Measurements from ENCODE around the gene KLHDC10.
"Not testable (repeated sequence)": the region's sequence is repeated elsewhere in the genome, so short reads cannot be mapped to it uniquely, and the experiment has no call there.

KLHDC10 gene

DNA sequence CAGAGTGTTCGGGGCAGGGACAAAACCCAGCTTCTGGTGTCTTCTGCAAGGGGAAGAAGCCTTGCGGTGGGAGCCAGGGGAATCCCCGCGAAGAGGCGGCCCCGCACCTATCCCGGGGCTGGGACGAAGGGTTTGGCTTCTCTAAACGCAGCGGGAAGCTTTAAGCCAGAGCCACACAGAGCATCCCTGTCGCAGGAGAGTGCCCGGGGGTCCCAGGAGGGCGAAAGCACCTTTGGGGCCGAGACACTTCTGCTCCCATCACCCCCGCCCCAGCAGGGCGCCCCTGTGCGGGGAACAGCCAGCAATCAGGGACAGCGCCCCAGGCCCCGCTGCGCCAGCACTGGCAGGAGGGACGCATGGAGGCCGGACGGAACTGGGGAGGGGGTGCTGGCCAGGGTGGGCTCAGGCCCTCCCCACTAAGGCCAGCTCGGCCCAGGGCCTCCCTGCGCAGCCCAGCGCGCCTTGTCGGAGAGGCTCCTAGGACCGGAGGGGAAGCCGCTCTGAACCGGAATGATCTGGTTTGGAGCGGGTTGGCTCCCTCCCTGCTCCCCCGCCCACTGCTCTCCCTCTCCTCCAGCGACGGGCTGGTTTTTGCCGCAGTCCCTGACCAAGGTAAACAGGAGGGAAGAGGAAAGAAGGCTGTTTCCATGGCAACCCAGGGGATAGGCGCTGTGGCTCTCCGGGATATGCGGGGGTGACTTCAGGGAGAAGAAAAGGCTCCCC, 71.0 kb downstream of the KLHDC10 start:
- DNase-seq (ENCODE audit: low read depth in 2 of 2): no peak

DNA sequence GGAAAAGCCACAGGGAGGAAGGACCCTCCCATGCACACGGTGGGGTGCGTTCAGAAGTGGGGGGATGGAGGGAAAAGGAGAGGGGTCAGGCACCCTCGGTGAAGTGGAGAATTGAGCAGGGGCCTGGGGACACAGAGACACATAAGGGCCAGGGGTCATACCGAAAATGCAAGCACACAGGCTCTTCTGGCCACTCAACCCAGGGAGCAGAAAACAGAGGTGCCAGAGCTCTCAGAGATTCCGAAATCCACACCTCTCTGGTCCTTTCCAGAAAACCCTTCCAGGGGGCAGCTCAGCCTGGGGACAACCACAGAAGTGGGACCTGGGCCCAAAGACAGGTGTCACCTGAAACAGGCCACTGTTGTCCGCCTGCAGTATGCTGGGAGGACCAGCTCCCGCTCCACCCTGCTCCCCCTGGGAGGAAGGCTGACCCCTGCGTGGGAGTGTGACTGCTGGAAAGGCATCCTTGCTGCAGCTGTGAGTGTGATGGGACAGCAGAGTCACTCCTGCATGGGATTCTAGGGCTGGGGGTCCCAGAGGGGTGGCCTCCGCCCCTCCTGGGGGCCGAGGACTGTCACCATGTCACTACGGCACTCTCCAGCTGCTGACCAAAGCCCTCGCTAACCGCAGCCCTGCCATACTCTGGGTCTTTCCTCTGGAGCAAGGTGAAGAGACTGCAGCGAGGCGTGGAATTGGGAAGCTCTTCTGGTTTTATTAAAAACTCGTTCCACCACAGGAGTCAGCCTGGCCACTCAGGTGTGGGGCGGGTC, 71.7 kb downstream of the KLHDC10 start:
- DNase-seq (ENCODE audit: low read depth in 2 of 2): no peak

DNA sequence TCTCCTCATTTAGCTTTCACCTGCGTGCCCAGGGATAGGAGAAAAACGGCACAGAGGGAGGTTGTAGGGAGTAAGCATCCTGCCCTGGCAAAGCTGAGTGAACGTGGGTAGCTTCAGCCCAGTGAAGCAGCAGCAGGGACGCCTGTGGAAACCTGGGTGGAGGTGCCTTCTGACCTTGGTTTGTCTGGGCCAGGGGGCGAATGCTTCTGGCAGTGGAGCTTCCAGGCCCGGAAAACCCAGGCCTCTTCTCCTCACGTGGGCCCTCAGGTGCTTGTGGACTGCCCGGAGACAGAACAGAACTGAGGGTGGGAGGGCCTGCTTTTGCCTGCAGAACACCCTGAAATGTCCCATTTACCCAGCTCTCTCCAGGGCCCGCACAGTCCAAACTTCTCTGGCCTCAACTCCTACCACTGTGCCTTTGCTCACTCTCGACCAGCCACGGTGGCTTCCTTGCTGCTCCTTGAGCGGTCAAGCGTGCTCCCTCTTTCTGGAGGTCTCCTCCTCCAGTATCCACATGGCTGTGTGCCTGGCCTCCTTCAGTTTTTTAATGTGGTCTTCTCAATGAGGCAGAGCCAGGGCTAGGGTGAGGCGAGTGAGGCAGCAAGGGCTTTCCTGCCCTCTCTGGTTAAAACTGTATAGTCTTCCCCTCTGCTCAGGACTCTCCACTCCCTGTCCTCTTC, 72.5 kb downstream of the KLHDC10 start:
- no peak for DNase-seq (ENCODE audit: low read depth in 2 of 2)

DNA sequence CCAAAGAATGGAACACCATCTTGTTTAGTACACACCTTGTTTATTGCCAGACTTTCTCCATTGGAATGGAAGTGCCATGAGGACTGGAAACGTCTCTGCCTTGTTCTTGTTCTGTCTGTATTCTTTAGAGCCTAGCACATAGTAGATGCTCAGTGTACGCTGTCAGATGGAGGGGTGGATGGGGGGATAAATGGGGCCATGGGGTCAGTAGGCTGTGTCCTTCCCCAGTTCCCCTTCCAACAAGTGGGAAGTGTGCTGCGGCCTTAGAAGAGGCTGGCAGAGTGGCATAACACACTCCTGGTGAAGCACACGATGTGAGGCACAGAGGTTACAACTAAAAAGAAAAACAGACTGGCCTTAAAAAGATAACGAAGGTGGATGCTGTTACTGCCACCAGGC, 73.0 kb downstream of the KLHDC10 start:
- no peak for DNase-seq (ENCODE audit: low read depth in 2 of 2)

DNA sequence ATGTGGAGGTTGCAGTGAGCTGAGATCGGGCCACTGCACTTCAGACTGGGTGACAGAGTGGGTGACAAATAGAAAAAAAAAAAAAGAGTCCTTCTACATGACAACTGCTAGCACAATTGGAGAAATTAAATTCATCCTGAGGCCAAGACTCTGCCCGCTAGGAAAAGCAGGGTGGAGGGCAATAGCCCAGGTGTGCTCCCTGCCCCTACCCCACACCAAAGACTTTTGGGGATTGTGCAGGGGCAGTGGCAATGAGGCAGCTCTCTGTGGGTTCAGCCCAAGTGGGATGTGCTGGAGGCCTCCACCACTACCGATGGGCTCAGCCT, 73.6 kb downstream of the KLHDC10 start:
- no peak for DNase-seq (ENCODE audit: low read depth in 2 of 2)

DNA sequence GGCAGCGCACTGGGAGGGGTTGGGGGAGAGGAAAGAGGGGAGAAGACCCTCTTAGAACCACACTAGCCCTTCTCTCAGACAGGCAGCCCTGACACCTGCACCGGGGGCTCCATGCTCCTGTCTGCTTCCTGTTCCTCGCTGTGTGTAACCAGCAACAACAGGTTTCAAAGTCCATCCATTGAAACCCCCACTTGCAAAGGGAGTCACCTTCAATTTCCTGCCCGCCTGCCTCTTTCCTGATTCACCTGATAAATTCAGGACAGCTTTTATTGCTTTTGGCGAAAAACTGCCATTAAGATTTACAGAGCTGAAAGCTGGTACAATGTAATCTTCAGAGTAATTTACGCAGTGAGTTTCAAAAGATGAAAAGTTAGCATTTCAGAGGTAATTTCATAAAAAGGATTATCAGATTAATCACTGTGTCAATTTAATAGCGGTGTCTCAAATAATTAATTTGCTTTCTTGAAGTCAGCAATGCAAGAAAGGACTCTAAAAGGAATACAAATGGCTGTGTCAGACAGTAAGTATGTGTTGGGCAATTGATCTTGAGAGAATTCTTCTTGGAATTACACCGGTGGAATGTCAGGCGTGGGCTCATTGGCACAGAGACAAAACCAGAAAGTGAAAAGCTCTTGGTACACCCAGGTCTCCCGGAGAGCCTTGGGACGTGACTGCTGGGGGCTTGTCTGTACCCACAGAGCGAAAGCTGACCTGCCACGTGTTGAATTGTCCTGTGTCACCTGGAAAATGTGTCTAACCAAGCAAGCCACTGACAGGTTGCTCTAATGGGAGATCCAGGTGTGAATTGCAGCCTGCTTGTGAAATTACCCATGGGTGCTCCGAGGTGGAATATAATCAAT, 74.2 kb downstream of the KLHDC10 start:
- DNase-seq (ENCODE audit: low read depth in 2 of 2): no peak

DNA sequence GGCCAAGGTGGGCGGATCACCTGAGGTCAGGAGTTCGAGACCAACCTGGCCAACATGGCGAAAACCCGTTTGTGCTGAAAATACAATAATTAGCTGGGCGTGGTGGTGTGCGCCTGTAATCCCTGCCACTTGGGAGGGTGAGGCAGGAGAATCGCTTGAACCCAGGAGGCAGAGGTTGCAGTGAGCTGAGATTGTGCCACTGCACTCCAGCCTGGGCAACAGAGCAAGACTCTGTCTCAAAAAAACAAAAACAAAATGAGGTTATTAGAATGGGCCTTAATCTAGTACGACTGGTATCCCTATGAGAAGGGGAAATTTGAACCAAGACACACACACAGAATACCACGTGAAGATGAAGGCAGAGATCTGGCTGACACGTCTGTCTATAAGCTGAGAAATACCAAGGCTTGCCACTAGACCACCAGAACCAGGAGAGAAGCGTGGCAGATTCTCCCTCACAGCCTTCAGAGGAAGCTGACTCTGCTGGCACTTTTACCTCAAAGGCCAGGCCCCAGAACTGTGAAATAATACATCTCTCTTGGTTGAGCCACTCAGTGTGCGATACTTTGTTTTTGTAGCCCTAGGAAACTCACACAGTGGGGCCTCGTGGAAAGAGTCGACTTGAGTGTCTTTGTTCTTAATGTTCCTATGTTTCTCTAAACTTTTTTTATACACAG, 75.2 kb downstream of the KLHDC10 start:
- DNase-seq (ENCODE audit: low read depth in 2 of 2): no peak

DNA sequence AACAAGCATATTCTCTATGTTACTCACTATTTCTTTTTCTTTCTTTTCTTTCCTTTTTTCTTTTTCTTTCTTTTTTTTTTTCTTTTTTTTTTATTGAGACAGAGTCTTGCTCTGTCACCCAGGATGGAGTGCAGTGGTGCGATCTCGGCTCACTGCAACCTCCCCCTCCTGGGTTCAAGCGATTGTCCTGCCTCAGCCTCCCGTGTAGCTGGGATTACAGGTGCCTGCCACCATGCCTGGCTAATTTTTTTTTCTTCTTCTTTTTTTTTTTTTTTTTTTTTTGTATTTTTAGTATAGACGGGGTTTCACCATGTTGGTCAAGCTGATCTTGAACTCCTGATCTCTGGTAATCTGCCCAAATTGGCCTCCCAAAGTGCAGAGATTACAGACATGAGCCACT, 75.8 kb downstream of the KLHDC10 start:
- not testable (repeated sequence) for DNase-seq (ENCODE audit: low read depth in 2 of 2)

DNA sequence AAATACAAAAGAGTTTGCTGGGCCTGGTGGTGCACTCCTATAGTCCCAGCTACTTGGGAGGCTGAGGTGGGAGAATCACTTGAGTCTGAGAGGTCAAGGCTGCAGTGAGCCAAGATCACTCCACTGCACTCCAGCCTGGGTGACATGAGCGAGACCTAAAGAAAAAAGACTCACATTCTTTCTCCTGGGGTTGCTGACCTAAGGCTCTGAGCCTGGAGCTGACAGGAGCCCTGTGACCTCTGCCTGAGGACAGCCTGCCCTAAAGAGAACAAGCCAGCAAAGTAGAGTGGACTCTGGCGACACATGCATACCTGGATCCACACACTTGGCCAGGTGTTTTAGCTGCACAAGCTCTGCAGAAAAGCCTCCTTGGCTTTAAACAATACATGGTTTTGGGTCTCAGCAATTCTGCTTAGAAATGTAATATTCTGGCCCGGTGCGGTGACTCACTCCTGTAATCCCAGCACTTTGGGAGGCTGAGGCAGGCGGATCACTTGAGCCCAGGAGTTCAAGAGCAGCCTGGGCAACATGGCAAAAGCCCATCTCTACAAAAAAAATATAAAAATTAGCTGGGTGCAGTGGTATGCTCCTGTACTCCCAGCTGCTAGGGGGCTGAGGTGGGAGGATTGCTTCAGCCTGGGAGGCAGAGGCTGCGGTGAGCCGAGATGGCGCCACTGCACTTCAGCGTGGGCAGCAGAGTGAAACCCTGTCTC, 76.5 kb downstream of the KLHDC10 start:
- no peak for DNase-seq (ENCODE audit: low read depth in 2 of 2)

DNA sequence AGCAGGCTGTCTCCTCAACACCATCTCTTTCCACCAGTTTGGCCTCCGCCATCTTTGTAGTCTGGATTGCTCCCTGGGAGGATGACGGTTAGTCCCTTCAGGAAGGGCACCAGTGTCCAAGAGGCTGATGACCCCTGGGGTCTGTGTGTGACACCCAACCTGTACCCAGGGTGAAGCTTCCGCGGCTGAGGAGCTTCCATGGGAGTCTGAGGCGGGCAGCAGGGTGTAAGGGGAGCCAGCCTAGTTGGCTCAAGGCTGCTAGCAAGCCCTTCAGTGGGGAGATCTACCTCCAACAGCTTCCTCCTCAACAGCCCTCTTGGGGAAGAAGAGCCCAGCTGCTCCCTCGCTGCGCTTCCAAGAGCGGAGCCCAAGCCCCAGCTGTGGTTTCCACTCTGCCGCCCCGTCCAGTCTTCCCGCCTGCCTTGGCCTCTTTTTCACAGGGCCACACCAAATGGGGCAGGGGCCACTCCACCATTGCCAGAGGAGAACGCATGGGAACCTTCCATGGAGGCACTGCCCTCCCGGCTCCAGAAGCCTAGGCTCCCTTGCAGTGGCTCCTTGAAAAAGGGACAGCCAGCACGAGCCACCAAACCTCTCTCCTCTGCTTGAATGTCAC, 77.5 kb downstream of the KLHDC10 start:
- DNase-seq (ENCODE audit: low read depth in 2 of 2): no peak

DNA sequence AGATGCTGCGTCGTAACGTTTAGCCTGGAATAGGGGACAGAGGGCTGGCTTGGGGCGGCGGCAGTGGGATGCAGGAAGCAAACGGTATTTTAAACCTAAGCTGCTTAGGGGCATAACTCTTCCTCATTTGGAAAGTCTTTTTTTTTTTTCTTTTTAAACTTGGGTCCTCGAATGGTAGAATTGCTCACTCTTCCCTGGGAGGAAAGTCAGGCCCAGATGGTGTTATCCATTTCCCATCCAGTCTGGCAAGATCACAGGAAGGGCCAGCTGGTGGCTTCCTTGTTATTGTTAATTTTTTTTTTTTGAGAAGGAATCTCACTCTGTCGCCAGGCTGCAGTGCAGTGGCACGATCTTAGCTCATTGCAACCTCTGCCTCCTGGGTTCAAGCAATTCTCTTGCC, 78.2 kb downstream of the KLHDC10 start:
- no peak for DNase-seq (ENCODE audit: low read depth in 2 of 2)

DNA sequence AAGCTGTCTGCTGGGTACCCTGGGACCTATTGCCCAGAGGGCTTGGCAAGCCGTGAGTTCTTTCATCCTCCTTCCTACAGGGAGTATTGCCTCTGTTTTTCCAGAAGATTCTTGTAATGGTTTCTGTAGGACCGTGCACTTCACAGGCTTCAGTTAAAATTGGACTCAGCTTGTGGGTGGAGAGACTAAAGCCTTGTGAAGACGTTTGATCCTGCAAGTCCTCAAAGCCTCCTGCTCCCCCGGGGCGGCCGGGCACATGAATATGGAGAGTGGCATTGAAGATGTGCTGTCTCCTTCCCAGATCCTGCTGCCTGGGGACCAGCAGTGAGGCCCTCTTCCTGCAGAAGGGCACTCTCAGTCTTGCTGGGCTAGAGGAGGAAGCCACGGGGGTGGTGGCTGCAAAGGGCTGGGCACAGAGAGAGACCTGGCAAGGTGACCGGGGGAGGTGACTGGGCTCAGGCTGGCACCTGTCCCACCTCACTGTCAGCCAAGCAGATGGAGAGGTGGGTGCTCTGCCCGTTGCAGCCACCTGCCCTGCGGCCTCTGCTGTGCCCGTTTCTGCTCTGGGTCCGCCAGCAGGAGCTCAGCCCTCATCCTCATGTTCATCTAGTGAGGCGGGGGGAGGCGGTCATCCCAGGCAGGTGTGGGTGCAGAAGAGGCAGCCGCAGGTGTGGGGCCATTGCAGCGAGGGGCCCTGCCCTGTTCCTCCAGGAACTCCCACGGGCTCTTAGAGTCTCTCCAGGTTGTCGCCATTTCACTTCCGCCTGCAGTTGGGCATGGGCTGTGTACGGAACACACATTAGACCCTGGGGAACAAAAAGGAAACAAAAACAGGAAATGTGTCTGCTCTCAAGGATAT, 79.2 kb downstream of the KLHDC10 start:
- DNase-seq (ENCODE audit: low read depth in 2 of 2): no peak

DNA sequence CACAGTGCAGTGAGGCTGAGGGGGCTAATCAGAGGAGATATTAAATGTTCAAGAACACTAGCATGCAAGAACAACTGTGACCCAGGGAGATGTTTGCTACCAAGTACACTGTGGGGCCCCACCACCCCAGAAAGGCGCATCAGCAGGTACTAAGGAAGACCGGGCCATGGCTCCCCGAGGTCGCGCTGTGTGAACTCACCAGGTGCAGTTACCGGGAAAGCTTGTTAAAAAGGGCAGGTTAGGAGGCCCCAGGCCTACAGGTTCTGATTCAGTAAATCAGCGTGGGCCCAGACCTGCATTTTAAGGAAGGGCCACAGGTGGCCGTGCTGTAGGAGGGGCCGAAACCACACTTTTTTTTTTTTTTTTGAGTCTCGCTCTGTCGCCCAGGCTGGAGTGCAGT, 80.3 kb downstream of the KLHDC10 start:
- DNase-seq (ENCODE audit: low read depth in 2 of 2): no peak

DNA sequence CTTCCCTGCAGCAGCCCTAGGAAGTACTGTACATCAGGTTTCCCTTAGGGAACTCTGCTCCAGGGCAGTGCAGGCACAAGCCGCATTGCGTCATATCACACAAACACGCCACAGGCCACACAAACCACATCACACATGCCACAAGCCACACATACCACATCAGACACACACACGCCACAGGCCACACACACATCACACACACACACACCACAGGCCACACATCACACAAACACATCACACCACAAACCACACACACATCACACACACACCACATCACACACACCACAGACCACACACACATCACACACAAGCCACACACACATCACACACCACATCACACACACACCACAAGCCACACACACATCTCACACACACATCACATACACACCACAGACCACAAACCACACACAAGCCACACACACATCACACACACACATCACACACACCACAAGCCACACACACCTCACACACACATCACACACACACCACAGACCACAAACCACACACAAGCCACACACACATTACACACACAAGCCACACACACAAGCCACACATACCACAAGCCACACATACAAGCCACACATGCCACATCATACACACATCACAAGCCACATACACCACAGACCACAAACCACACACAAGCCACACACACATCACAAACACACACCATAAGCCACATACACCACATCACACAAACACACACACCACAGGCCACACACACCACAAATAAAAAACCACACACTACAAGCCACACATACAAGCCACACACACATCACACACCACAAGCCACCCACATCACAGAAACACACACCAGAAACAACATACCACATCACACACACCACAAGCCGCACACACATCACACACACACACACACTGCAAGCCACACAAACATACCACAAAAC, 81.5 kb downstream of the KLHDC10 start:
- no peak for DNase-seq (ENCODE audit: low read depth in 2 of 2)

DNA sequence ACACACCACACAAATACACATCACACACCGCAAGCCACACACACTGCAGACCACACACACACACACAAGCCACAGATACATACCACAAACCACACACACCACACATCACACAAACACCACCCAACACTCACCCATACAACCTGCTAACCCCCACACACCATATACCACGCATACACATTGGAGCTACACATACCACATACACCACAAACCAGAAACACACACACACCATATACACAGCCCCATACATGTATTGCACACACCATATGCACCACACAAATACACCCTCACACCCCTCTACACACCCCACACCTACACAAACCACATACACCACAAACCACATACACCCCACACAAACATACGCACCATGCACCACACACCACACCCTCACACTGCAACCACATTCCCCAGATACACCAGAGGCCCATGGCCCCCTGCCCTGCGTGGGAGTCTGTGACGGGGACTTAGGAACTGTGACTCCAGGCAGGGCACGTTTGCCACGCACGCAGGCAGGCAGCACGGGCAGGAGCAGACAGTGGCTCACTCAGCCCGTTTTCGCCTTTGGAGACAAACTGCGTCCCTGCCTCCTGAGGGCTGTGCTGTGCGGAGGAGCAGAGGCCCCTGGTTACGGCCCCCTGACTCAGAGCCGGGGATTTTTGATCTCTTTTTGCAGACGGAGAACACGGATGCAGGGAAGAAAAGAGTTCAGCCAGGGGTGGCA, 82.3 kb downstream of the KLHDC10 start:
- no peak for DNase-seq (ENCODE audit: low read depth in 2 of 2)

DNA sequence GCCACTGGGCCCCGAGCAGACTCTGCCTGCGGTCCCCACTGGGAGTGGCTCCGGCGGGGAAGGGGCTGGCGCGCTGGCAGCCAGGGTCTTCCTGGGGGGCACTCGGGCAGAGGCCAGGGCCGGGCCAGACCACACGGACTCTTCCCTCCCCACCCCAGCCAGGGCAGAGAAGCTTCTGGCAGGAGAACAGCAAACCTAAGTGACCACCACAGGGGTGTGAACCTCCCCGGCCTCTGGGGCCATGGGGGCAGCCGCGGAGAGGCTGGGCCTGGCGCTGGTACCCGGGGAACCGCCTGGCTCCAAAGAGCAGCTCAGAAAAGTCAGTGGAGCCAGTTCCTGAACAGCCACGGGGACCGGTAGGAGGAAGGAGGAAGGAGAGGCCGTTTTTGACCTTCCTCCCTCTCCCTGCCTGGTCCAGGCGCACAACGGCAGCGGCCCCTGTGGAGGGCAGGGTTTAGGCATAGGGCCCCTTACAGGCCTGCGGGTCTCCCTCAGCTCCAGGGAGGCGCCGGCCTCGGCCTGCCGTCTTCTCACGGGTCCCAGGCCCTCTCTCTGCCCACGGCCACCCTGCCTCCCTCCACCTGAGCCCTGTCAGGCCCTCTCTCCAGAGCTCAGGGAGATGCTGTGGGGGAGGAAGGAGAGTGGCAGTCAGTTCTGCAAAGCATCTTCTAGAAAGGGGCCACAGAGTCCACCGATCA, 83.0 kb downstream of the KLHDC10 start:
- no peak for DNase-seq (ENCODE audit: low read depth in 2 of 2)

DNA sequence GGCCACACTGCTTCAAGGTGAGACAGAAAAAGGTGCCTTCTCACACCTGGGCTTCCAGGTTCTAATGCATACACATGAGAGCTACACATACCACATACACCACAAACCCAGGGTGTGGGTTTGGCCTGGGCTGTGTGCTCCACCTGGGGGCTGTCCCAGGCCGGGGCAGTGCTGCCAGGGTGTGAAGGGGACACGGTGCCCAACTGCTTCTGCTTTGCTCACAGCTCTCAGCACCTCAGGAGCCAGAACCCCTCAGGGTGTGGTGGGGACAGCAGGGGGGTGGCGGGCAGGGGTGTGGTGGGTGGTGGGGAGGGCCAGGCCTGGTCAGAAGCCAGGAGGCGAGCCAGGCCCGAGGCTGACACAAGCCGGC, 83.8 kb downstream of the KLHDC10 start:
- no peak for DNase-seq (ENCODE audit: low read depth in 2 of 2)

Data from activated CD8-positive, alpha-beta memory T cell treated with anti-CD3 and anti-CD28 coated beads for 4 hours (primary cell).